H1 (cell line): Measurements from ENCODE around the gene NSD2. TPM values are rescaled to one million over a fixed set of nuclear protein-coding genes. Genes with fewer than 3 reads are reported as not detected.

Source experiments
- CTCF ChIA-PET: fragments of 300-600 bp; sonication (Branson Sonifier 250); formaldehyde crosslinking; loops from one replicate; lab custom pipeline; 2021; ENCODE audit not compliant: partially characterized antibody; lab: Charles Lee
- POLR2A ChIA-PET: fragments of 300-600 bp; sonication (Branson Sonifier 250); formaldehyde crosslinking; loops from one replicate; lab custom pipeline; 2021; ENCODE audit warnings: inconsistent platforms; ENCODE audit not compliant: partially characterized antibody; lab: Charles Lee
- DNase-seq, 2 experiments: peaks; one replicate each; pipeline versions ENCODE4 v3.0.0 to v3.0.0-alpha.2; 2010 to 2022; ENCODE audit warnings: low spot score in 2 of 2, low read depth in 1 of 2, mixed read lengths in 1 of 2
- FAIRE-seq: peaks from 2 replicates; lab custom pipeline; 2011; peaks lifted over from hg19 to GRCh38; lab: Jason Lieb, UNC
- H2AFZ ChIP-seq: 2 replicates; pipeline ENCODE4 v1.8.1; 2012; ENCODE audit warnings: low read length, inconsistent platforms
- H2AK5ac ChIP-seq: 2 replicates; pipeline ENCODE4 v1.6.1; 2013; ENCODE audit warnings: low read depth, low read length
- H2BK120ac ChIP-seq: replicated peaks from 2 replicates; pipeline ENCODE3; 2013; ENCODE audit warnings: low read depth, low read length, inconsistent platforms
- H2BK12ac ChIP-seq: 2 replicates; pipeline ENCODE4 v1.6.1; 2013; ENCODE audit warnings: low read depth, low read length
- H2BK15ac ChIP-seq: 2 replicates; pipeline ENCODE4 v1.6.1; 2013; ENCODE audit warnings: low read length
- H2BK20ac ChIP-seq: 2 replicates; pipeline ENCODE4 v1.6.1; 2013; ENCODE audit warnings: low read length
- H2BK5ac ChIP-seq: 2 replicates; pipeline ENCODE4 v1.6.1; 2013; ENCODE audit warnings: low read depth, low read length
- H3K14ac ChIP-seq: 2 replicates; pipeline ENCODE4 v1.6.1; 2013; ENCODE audit warnings: inconsistent platforms; ENCODE audit not compliant: insufficient read length
- H3K18ac ChIP-seq: 2 replicates; pipeline ENCODE4 v1.6.1; 2013; ENCODE audit warnings: low read length; ENCODE audit errors: extremely low read depth
- H3K23ac ChIP-seq: 2 replicates; pipeline ENCODE4 v1.6.1; 2013; ENCODE audit warnings: inconsistent platforms; ENCODE audit not compliant: insufficient read length
- H3K23me2 ChIP-seq: 2 replicates; pipeline ENCODE4 v1.6.1; 2013; ENCODE audit warnings: low read depth, low read length
- H3K27ac ChIP-seq: 2 replicates; pipeline ENCODE4 v1.6.1; 2011; ENCODE audit warnings: low read depth, low read length, inconsistent platforms
- H3K27me3 ChIP-seq, 4 experiments: replicated peaks in 1 of 4; 1 replicate in 1 of 4; 2 replicates in 3 of 4; pipeline versions ENCODE4 v1.6.1 to v1.8.1; 2011 to 2013; ENCODE audit warnings: low read length in 3 of 4, mild to moderate bottlenecking in 3 of 4, inconsistent platforms in 2 of 4, mixed read lengths in 2 of 4, moderate library complexity in 1 of 4; ENCODE audit not compliant: control insufficient read depth in 3 of 4, insufficient read depth in 3 of 4; ENCODE audit errors: extremely low read depth in 1 of 4
- H3K36me3 ChIP-seq, 4 experiments: 2 replicates each; pipeline versions ENCODE4 v1.6.1 to v1.8.1; 2011 to 2013; ENCODE audit warnings: mild to moderate bottlenecking in 4 of 4, low read length in 3 of 4, moderate library complexity in 2 of 4, control low read depth in 1 of 4, inconsistent platforms in 1 of 4; ENCODE audit not compliant: insufficient read depth in 4 of 4, control insufficient read depth in 2 of 4
- H3K4ac ChIP-seq: replicated peaks from 2 replicates; pipeline ENCODE3; 2013; ENCODE audit warnings: low read length, low read depth, mixed read lengths, inconsistent platforms; ENCODE audit not compliant: insufficient read length
- H3K4me1 ChIP-seq, 4 experiments: replicated peaks in 1 of 4; 1 replicate in 1 of 4; 2 replicates in 3 of 4; pipeline versions ENCODE4 v1.6.1 to v1.8.1; 2011 to 2013; ENCODE audit warnings: low read length in 3 of 4, inconsistent platforms in 2 of 4, mixed read lengths in 1 of 4; ENCODE audit not compliant: insufficient read depth in 4 of 4, control insufficient read depth in 3 of 4
- H3K4me2 ChIP-seq, 2 experiments: 2 replicates each; pipeline versions ENCODE4 v1.6.1 to v1.8.1; 2011 to 2013; ENCODE audit warnings: low read depth in 2 of 2, low read length in 2 of 2, control low read depth in 1 of 2, inconsistent platforms in 1 of 2, mild to moderate bottlenecking in 1 of 2; ENCODE audit not compliant: insufficient read depth in 1 of 2
- H3K4me3 ChIP-seq, 4 experiments: fragments of 200-600, 300-600 bp in 1 of 4; sonication (generic), shearing (Covaris generic), sonication (Bioruptor Twin) in 1 of 4; 2 replicates each; pipeline versions ENCODE4 v1.5.1 to v1.8.1; 2011 to 2016; ENCODE audit warnings: low read length in 4 of 4, low read depth in 3 of 4, control low read depth in 2 of 4, inconsistent platforms in 2 of 4, mild to moderate bottlenecking in 2 of 4, mixed read lengths in 1 of 4, moderate library complexity in 1 of 4; ENCODE audit not compliant: insufficient read depth in 2 of 4; ENCODE audit errors: extremely low read depth in 1 of 4
- H3K56ac ChIP-seq: replicated peaks from 2 replicates; pipeline ENCODE3; 2013; ENCODE audit warnings: low read depth, mild to moderate bottlenecking, mixed read lengths, low read length, inconsistent platforms; ENCODE audit not compliant: insufficient read length
- H3K79me1 ChIP-seq: 2 replicates; pipeline ENCODE4 v1.6.1; 2013; ENCODE audit warnings: low read depth, low read length, control low read depth
- H3K79me2 ChIP-seq, 2 experiments: 2 replicates each; pipeline versions ENCODE4 v1.6.1 to v1.8.1; 2012 to 2013; ENCODE audit warnings: low read length in 2 of 2, mild to moderate bottlenecking in 2 of 2, inconsistent platforms in 1 of 2; ENCODE audit not compliant: insufficient read depth in 2 of 2, control insufficient read depth in 1 of 2
- H3K9ac ChIP-seq, 4 experiments: replicated peaks in 1 of 4; 1 replicate in 1 of 4; 2 replicates in 3 of 4; pipeline versions ENCODE4 v1.6.1 to v1.8.1; 2011 to 2013; ENCODE audit warnings: low read depth in 3 of 4, low read length in 3 of 4, control low read depth in 2 of 4, mild to moderate bottlenecking in 2 of 4, moderate library complexity in 2 of 4, inconsistent platforms in 1 of 4; ENCODE audit errors: extremely low read depth in 1 of 4
- H3K9me3 ChIP-seq, 2 experiments: 2 replicates each; pipeline versions ENCODE4 v1.6.1 to v1.8.1; 2012 to 2013; ENCODE audit warnings: mild to moderate bottlenecking in 2 of 2, moderate library complexity in 2 of 2, control low read depth in 1 of 2, inconsistent platforms in 1 of 2, low read depth in 1 of 2, low read length in 1 of 2, mixed read lengths in 1 of 2; ENCODE audit not compliant: insufficient read depth in 2 of 2
- H4K20me1 ChIP-seq, 2 experiments: replicated peaks in 1 of 2; 2 replicates each; pipeline versions ENCODE3 to v1.8.1; 2011 to 2013; ENCODE audit warnings: inconsistent platforms in 2 of 2, low read length in 2 of 2, mild to moderate bottlenecking in 1 of 2; ENCODE audit not compliant: insufficient read depth in 2 of 2, control insufficient read depth in 1 of 2
- H4K5ac ChIP-seq: 2 replicates; pipeline ENCODE4 v1.6.1; 2013; ENCODE audit warnings: low read length, low read depth, mixed read lengths, inconsistent platforms; ENCODE audit not compliant: insufficient read length
- H4K8ac ChIP-seq: 2 replicates; pipeline ENCODE4 v1.8.0; 2013; ENCODE audit warnings: mild to moderate bottlenecking, moderate library complexity, low read length, inconsistent platforms; ENCODE audit not compliant: insufficient read depth; ENCODE audit errors: extremely low read depth
- H4K91ac ChIP-seq: replicated peaks from 2 replicates; pipeline ENCODE3; 2013; ENCODE audit warnings: low read length, mixed read lengths, inconsistent platforms; ENCODE audit not compliant: insufficient read length
- ASH2L ChIP-seq: fragments of 200-600, 300-600 bp; sonication (generic); IDR thresholded peaks from one replicate; pipeline ENCODE4 v1.7.1; 2017; ENCODE audit warnings: low read length
- ATF3 ChIP-seq: IDR thresholded peaks from 2 replicates; pipeline ENCODE4 v1.6.1; 2011; ENCODE audit warnings: low read depth, mild to moderate bottlenecking, low read length; ENCODE audit not compliant: insufficient read depth
- BACH1 ChIP-seq: IDR thresholded peaks from 2 replicates; pipeline ENCODE4 v1.6.1; 2012; ENCODE audit warnings: low read length, improper control_type of control experiment
- HDAC2 ChIP-seq, 2 experiments: fragments of 300-600 bp in 1 of 2; sonication (generic) in 1 of 2; IDR thresholded peaks; 2 replicates each; pipeline ENCODE4 v1.6.1; 2011 to 2012; ENCODE audit warnings: low read depth in 2 of 2, low read length in 2 of 2, mild to moderate bottlenecking in 2 of 2, moderate library complexity in 2 of 2, borderline replicate concordance in 1 of 2, inconsistent platforms in 1 of 2
- RNF2 ChIP-seq: fragments of 200-900, 300-1000 bp; sonication (generic); IDR thresholded peaks from 2 replicates; pipeline ENCODE4 v1.7.1; 2016; ENCODE audit warnings: borderline replicate concordance, low read depth, mild to moderate bottlenecking, antibody characterized with exemption, low read length; ENCODE audit not compliant: poor library complexity, severe bottlenecking; ENCODE audit errors: missing control alignments
- SIN3A ChIP-seq, 2 experiments: IDR thresholded peaks in 1 of 2; conservative IDR thresholded peaks in 1 of 2; 2 replicates each; pipeline ENCODE4 v1.6.1; 2011 to 2012; ENCODE audit warnings: low read length in 2 of 2, improper control_type of control experiment in 1 of 2, low read depth in 1 of 2, mild to moderate bottlenecking in 1 of 2
- SIX5 ChIP-seq: IDR thresholded peaks from 2 replicates; pipeline ENCODE4 v1.6.1; 2011; ENCODE audit warnings: mild to moderate bottlenecking, low read depth, low read length
- TCF12 ChIP-seq: IDR thresholded peaks from 2 replicates; pipeline ENCODE4 v1.6.1; 2011; ENCODE audit warnings: low read depth, mild to moderate bottlenecking, low read length
- WGBS, 2 experiments: shearing (Covaris generic) in 1 of 2; methylation state at CpG; one replicate each; pipeline versions ENCODE4 v1.1.6 to v1.1.7; 2013 to 2015; ENCODE audit warnings: low lambda C conversion rate in 2 of 2, mixed read lengths in 2 of 2, inconsistent platforms in 1 of 2, low coverage in 1 of 2, missing lambda C conversion rate in 1 of 2; ENCODE audit not compliant: insufficient replicate concordance in 2 of 2, insufficient coverage in 1 of 2, insufficient read length in 1 of 2; ENCODE audit errors: extremely low coverage in 1 of 2, missing lambda C conversion rate in 1 of 2; 5-methylcytosine and 5-hydroxymethylcytosine counted together
- polyA plus RNA-seq, 7 experiments: library from polyadenylated mRNA; depleted of rRNA in 3 of 7; stranded (reverse) in 5 of 7; unstranded in 2 of 7; fragments of >200 nt in 5 of 7; fragments of 200-250 nt in 2 of 7; gene quantifications; 1 replicate in 5 of 7; 2 replicates in 1 of 7; 4 replicates in 1 of 7; pipeline versions ENCODE4 v1.2.1 to v1.2.3, GENCODE V29; 2011 to 2013; ENCODE audit warnings: missing spikeins in 2 of 7, mixed read lengths in 2 of 7
- total RNA-seq: library from RNA; stranded (reverse); fragmentation: NEBNext Ultra II Directional; extraction: Animal tissue kit (Norgen Biotek cat#: 25700); gene quantifications from 2 replicates; pipeline ENCODE4 v1.2.1, GENCODE V29; 2021

The NSD2 gene
- total and polyA plus RNA-seq, 2 of the 8 experiments (the other 6 are each of a cell fraction or from before 2014, with no cell fraction given): 26.7 to 129 TPM

GRCh38 chr4:1856071-1856942 is 14.9 kb upstream of the NSD2 start, which contains the start of gene LETM1:
TSS of gene LETM1 (minus strand) at chr4:1856156. CDS start at chr4:1855950, 206 bp downstream.
- no peak within 1 kb of the TSS for H4K5ac ChIP-seq
- peak within 1 kb of the TSS; percentile 91 to 99 for H3K4me2 ChIP-seq
- H2BK120ac ChIP-seq: no peak within 1 kb of the TSS
- peaks cover 12% of the 10 kb centered on the region for H3K23me2 ChIP-seq
- no peak within 1 kb of the TSS; the same call in 1 of the 2 replicates for H3K27ac ChIP-seq
- H3K23ac ChIP-seq: no peak within 1 kb of the TSS
- no peak within 1 kb of the TSS for H2BK15ac ChIP-seq
- peak within 1 kb of the TSS; percentile 84 for H3K56ac ChIP-seq
- H3K27me3 ChIP-seq: peaks cover 33 to 51% (median 47%) of the 10 kb centered on the region in 4 experiments
- ChIA-PET POLR2A (interaction anchor here (0.6 to 1.7 kb wide), 10 partner anchors 9 to 376 kb away, joined by 3 to 5 read pairs (median 4); partner anchors contain the start of gene NSD2), CTCF (interaction anchor here (0.6 to 2.9 kb wide), 4 partner anchors 43 to 717 kb away, joined by 3 to 17 read pairs (median 4); no protein-coding TSS in a partner anchor)
- H4K20me1 ChIP-seq: peaks cover 24 to 30% of the 10 kb centered on the region in 2 experiments
- no peak for FAIRE-seq
- WGBS, 2 experiments: 1% methylated on average over 63 of the region's 107 CpGs; no CpG with 5 or more reads in 1 of the 2 experiments
- no peaks in the 10 kb centered on the region for H3K9me3 ChIP-seq
- H3K18ac ChIP-seq: no peak within 1 kb of the TSS; the same call in 1 of the 2 replicates
- H3K4me3 ChIP-seq: peak within 1 kb of the TSS; percentile 62 to 79 (median 72)
- DNase-seq: peak; percentile 72 to 92
- no peak within 1 kb of the TSS for H2BK20ac ChIP-seq
- H3K14ac ChIP-seq: no peak within 1 kb of the TSS
- H3K36me3 ChIP-seq: no peaks in the 10 kb centered on the region; a peak in 1 of 8 replicates
- H3K4me1 ChIP-seq: peaks cover 0 to 14% (median 7%) of the 10 kb centered on the region in 4 experiments; a peak in 5 of 7 replicates
- H3K4ac ChIP-seq: no peak within 1 kb of the TSS
- no peak within 1 kb of the TSS for H2BK12ac ChIP-seq
- H2BK5ac ChIP-seq: no peak within 1 kb of the TSS
- peak within 1 kb of the TSS; percentile 89 for H4K8ac ChIP-seq
- peak within 1 kb of the TSS; percentile 47; the same call in 1 of the 2 replicates for H2AFZ ChIP-seq
- H4K91ac ChIP-seq: no peak within 1 kb of the TSS
- H3K79me2 ChIP-seq: peaks cover 0 to 25% of the 10 kb centered on the region in 2 experiments; a peak in 3 of 4 replicates
- H3K79me1 ChIP-seq: peaks cover 18% of the 10 kb centered on the region
- peak within 1 kb of the TSS; percentile 48 to 74 (median 64); a peak in 6 of 7 replicates for H3K9ac ChIP-seq
- H2AK5ac ChIP-seq: no peak within 1 kb of the TSS
- TF ChIP-seq ASH2L (peak; percentile 83), TCF12 (0 out of 2 replicates have a peak, but pooled peaks have one; percentile 23), RNF2 (peak; percentile 21), SIX5 (peak; percentile 92), ATF3 (0 out of 2 replicates have a peak, but pooled peaks have one; percentile 13), HDAC2 (IDR thresholded peaks at IDR 0.05; ENCODE audit: borderline replicate concordance in 1 of 2, low read depth in 2 of 2, low read length in 2 of 2) (peak in 1 of 2 experiments; percentile 43; a peak in 1 of 4 replicates), SIN3A (conservative IDR thresholded peaks at IDR 0.05 in 1 of 2, IDR thresholded peaks at IDR 0.05 in 1 of 2; ENCODE audit: low read depth in 1 of 2, low read length in 2 of 2) (peak in 1 of 2 experiments; percentile 50; a peak in 2 of 4 replicates), BACH1 (peak; percentile 36; the same call in 1 of the 2 replicates)
